H1 (cell line): ENCODE results near the gene ILKAP. TPM values are rescaled to one million over a fixed set of nuclear protein-coding genes. Genes with fewer than 3 reads are reported as not detected.
A peak's percentile ranks its signal among the peaks of the same experiment; 100 is the strongest.

Experiments
- CTCF ChIA-PET: fragments of 300-600 bp; sonication (Branson Sonifier 250); formaldehyde crosslinking; loops from one replicate; lab custom pipeline; 2021; ENCODE audit not compliant: partially characterized antibody; lab: Charles Lee
- POLR2A ChIA-PET: fragments of 300-600 bp; sonication (Branson Sonifier 250); formaldehyde crosslinking; loops from one replicate; lab custom pipeline; 2021; ENCODE audit warnings: inconsistent platforms; ENCODE audit not compliant: partially characterized antibody; lab: Charles Lee
- DNase-seq, 2 experiments: peaks; one replicate each; pipeline versions ENCODE4 v3.0.0 to v3.0.0-alpha.2; 2010 to 2022; ENCODE audit warnings: low spot score in 2 of 2, low read depth in 1 of 2, mixed read lengths in 1 of 2
- FAIRE-seq: peaks from 2 replicates; lab custom pipeline; 2011; peaks lifted over from hg19 to GRCh38; lab: Jason Lieb, UNC
- H2AFZ ChIP-seq: 2 replicates; pipeline ENCODE4 v1.8.1; 2012; ENCODE audit warnings: low read length, inconsistent platforms
- H2AK5ac ChIP-seq: 2 replicates; pipeline ENCODE4 v1.6.1; 2013; ENCODE audit warnings: low read depth, low read length
- H2BK120ac ChIP-seq: replicated peaks from 2 replicates; pipeline ENCODE3; 2013; ENCODE audit warnings: low read depth, low read length, inconsistent platforms
- H2BK12ac ChIP-seq: 2 replicates; pipeline ENCODE4 v1.6.1; 2013; ENCODE audit warnings: low read depth, low read length
- H2BK15ac ChIP-seq: 2 replicates; pipeline ENCODE4 v1.6.1; 2013; ENCODE audit warnings: low read length
- H2BK20ac ChIP-seq: 2 replicates; pipeline ENCODE4 v1.6.1; 2013; ENCODE audit warnings: low read length
- H2BK5ac ChIP-seq: 2 replicates; pipeline ENCODE4 v1.6.1; 2013; ENCODE audit warnings: low read depth, low read length
- H3K14ac ChIP-seq: 2 replicates; pipeline ENCODE4 v1.6.1; 2013; ENCODE audit warnings: inconsistent platforms; ENCODE audit not compliant: insufficient read length
- H3K18ac ChIP-seq: 2 replicates; pipeline ENCODE4 v1.6.1; 2013; ENCODE audit warnings: low read length; ENCODE audit errors: extremely low read depth
- H3K23ac ChIP-seq: 2 replicates; pipeline ENCODE4 v1.6.1; 2013; ENCODE audit warnings: inconsistent platforms; ENCODE audit not compliant: insufficient read length
- H3K23me2 ChIP-seq: 2 replicates; pipeline ENCODE4 v1.6.1; 2013; ENCODE audit warnings: low read depth, low read length
- H3K27ac ChIP-seq: 2 replicates; pipeline ENCODE4 v1.6.1; 2011; ENCODE audit warnings: low read depth, low read length, inconsistent platforms
- H3K27me3 ChIP-seq, 4 experiments: replicated peaks in 1 of 4; 1 replicate in 1 of 4; 2 replicates in 3 of 4; pipeline versions ENCODE4 v1.6.1 to v1.8.1; 2011 to 2013; ENCODE audit warnings: low read length in 3 of 4, mild to moderate bottlenecking in 3 of 4, inconsistent platforms in 2 of 4, mixed read lengths in 2 of 4, moderate library complexity in 1 of 4; ENCODE audit not compliant: control insufficient read depth in 3 of 4, insufficient read depth in 3 of 4; ENCODE audit errors: extremely low read depth in 1 of 4
- H3K36me3 ChIP-seq, 4 experiments: 2 replicates each; pipeline versions ENCODE4 v1.6.1 to v1.8.1; 2011 to 2013; ENCODE audit warnings: mild to moderate bottlenecking in 4 of 4, low read length in 3 of 4, moderate library complexity in 2 of 4, control low read depth in 1 of 4, inconsistent platforms in 1 of 4; ENCODE audit not compliant: insufficient read depth in 4 of 4, control insufficient read depth in 2 of 4
- H3K4ac ChIP-seq: replicated peaks from 2 replicates; pipeline ENCODE3; 2013; ENCODE audit warnings: low read length, low read depth, mixed read lengths, inconsistent platforms; ENCODE audit not compliant: insufficient read length
- H3K4me1 ChIP-seq, 4 experiments: replicated peaks in 1 of 4; 1 replicate in 1 of 4; 2 replicates in 3 of 4; pipeline versions ENCODE4 v1.6.1 to v1.8.1; 2011 to 2013; ENCODE audit warnings: low read length in 3 of 4, inconsistent platforms in 2 of 4, mixed read lengths in 1 of 4; ENCODE audit not compliant: insufficient read depth in 4 of 4, control insufficient read depth in 3 of 4
- H3K4me2 ChIP-seq, 2 experiments: 2 replicates each; pipeline versions ENCODE4 v1.6.1 to v1.8.1; 2011 to 2013; ENCODE audit warnings: low read depth in 2 of 2, low read length in 2 of 2, control low read depth in 1 of 2, inconsistent platforms in 1 of 2, mild to moderate bottlenecking in 1 of 2; ENCODE audit not compliant: insufficient read depth in 1 of 2
- H3K4me3 ChIP-seq, 4 experiments: fragments of 200-600, 300-600 bp in 1 of 4; sonication (generic), shearing (Covaris generic), sonication (Bioruptor Twin) in 1 of 4; 2 replicates each; pipeline versions ENCODE4 v1.5.1 to v1.8.1; 2011 to 2016; ENCODE audit warnings: low read length in 4 of 4, low read depth in 3 of 4, control low read depth in 2 of 4, inconsistent platforms in 2 of 4, mild to moderate bottlenecking in 2 of 4, mixed read lengths in 1 of 4, moderate library complexity in 1 of 4; ENCODE audit not compliant: insufficient read depth in 2 of 4; ENCODE audit errors: extremely low read depth in 1 of 4
- H3K56ac ChIP-seq: replicated peaks from 2 replicates; pipeline ENCODE3; 2013; ENCODE audit warnings: low read depth, mild to moderate bottlenecking, mixed read lengths, low read length, inconsistent platforms; ENCODE audit not compliant: insufficient read length
- H3K79me1 ChIP-seq: 2 replicates; pipeline ENCODE4 v1.6.1; 2013; ENCODE audit warnings: low read depth, low read length, control low read depth
- H3K79me2 ChIP-seq, 2 experiments: 2 replicates each; pipeline versions ENCODE4 v1.6.1 to v1.8.1; 2012 to 2013; ENCODE audit warnings: low read length in 2 of 2, mild to moderate bottlenecking in 2 of 2, inconsistent platforms in 1 of 2; ENCODE audit not compliant: insufficient read depth in 2 of 2, control insufficient read depth in 1 of 2
- H3K9ac ChIP-seq, 4 experiments: replicated peaks in 1 of 4; 1 replicate in 1 of 4; 2 replicates in 3 of 4; pipeline versions ENCODE4 v1.6.1 to v1.8.1; 2011 to 2013; ENCODE audit warnings: low read depth in 3 of 4, low read length in 3 of 4, control low read depth in 2 of 4, mild to moderate bottlenecking in 2 of 4, moderate library complexity in 2 of 4, inconsistent platforms in 1 of 4; ENCODE audit errors: extremely low read depth in 1 of 4
- H3K9me3 ChIP-seq, 2 experiments: 2 replicates each; pipeline versions ENCODE4 v1.6.1 to v1.8.1; 2012 to 2013; ENCODE audit warnings: mild to moderate bottlenecking in 2 of 2, moderate library complexity in 2 of 2, control low read depth in 1 of 2, inconsistent platforms in 1 of 2, low read depth in 1 of 2, low read length in 1 of 2, mixed read lengths in 1 of 2; ENCODE audit not compliant: insufficient read depth in 2 of 2
- H4K20me1 ChIP-seq, 2 experiments: replicated peaks in 1 of 2; 2 replicates each; pipeline versions ENCODE3 to v1.8.1; 2011 to 2013; ENCODE audit warnings: inconsistent platforms in 2 of 2, low read length in 2 of 2, mild to moderate bottlenecking in 1 of 2; ENCODE audit not compliant: insufficient read depth in 2 of 2, control insufficient read depth in 1 of 2
- H4K5ac ChIP-seq: 2 replicates; pipeline ENCODE4 v1.6.1; 2013; ENCODE audit warnings: low read length, low read depth, mixed read lengths, inconsistent platforms; ENCODE audit not compliant: insufficient read length
- H4K8ac ChIP-seq: 2 replicates; pipeline ENCODE4 v1.8.0; 2013; ENCODE audit warnings: mild to moderate bottlenecking, moderate library complexity, low read length, inconsistent platforms; ENCODE audit not compliant: insufficient read depth; ENCODE audit errors: extremely low read depth
- H4K91ac ChIP-seq: replicated peaks from 2 replicates; pipeline ENCODE3; 2013; ENCODE audit warnings: low read length, mixed read lengths, inconsistent platforms; ENCODE audit not compliant: insufficient read length
- BACH1 ChIP-seq: IDR thresholded peaks from 2 replicates; pipeline ENCODE4 v1.6.1; 2012; ENCODE audit warnings: low read length, improper control_type of control experiment
- POLR2A ChIP-seq, 2 experiments: IDR thresholded peaks; 1 replicate in 1 of 2; 2 replicates in 1 of 2; pipeline ENCODE4 v1.6.1; 2011; ENCODE audit warnings: low read depth in 2 of 2, low read length in 2 of 2, mild to moderate bottlenecking in 2 of 2; ENCODE audit errors: control extremely low read depth in 1 of 2
- RAD21 ChIP-seq, 2 experiments: IDR thresholded peaks in 1 of 2; conservative IDR thresholded peaks in 1 of 2; 2 replicates each; pipeline ENCODE4 v1.6.1; 2011; ENCODE audit warnings: low read depth in 2 of 2, low read length in 2 of 2, improper control_type of control experiment in 1 of 2, inconsistent platforms in 1 of 2, mild to moderate bottlenecking in 1 of 2, moderate library complexity in 1 of 2
- TBP ChIP-seq: IDR thresholded peaks from 2 replicates; pipeline ENCODE4 v1.6.1; 2011; ENCODE audit warnings: low read depth, low read length, improper control_type of control experiment
- WGBS, 2 experiments: shearing (Covaris generic) in 1 of 2; methylation state at CpG; one replicate each; pipeline versions ENCODE4 v1.1.6 to v1.1.7; 2013 to 2015; ENCODE audit warnings: low lambda C conversion rate in 2 of 2, mixed read lengths in 2 of 2, inconsistent platforms in 1 of 2, low coverage in 1 of 2, missing lambda C conversion rate in 1 of 2; ENCODE audit not compliant: insufficient replicate concordance in 2 of 2, insufficient coverage in 1 of 2, insufficient read length in 1 of 2; ENCODE audit errors: extremely low coverage in 1 of 2, missing lambda C conversion rate in 1 of 2; 5-methylcytosine and 5-hydroxymethylcytosine counted together
- polyA plus RNA-seq, 7 experiments: library from polyadenylated mRNA; depleted of rRNA in 3 of 7; stranded (reverse) in 5 of 7; unstranded in 2 of 7; fragments of >200 nt in 5 of 7; fragments of 200-250 nt in 2 of 7; gene quantifications; 1 replicate in 5 of 7; 2 replicates in 1 of 7; 4 replicates in 1 of 7; pipeline versions ENCODE4 v1.2.1 to v1.2.3, GENCODE V29; 2011 to 2013; ENCODE audit warnings: missing spikeins in 2 of 7, mixed read lengths in 2 of 7
- total RNA-seq: library from RNA; stranded (reverse); fragmentation: NEBNext Ultra II Directional; extraction: Animal tissue kit (Norgen Biotek cat#: 25700); gene quantifications from 2 replicates; pipeline ENCODE4 v1.2.1, GENCODE V29; 2021
- TF ChIP-seq, protein P1 (sequence below): IDR thresholded peaks from 2 replicates; pipeline ENCODE4 v1.6.1; 2011; ENCODE audit warnings: low read length, improper control_type of control experiment
- TF ChIP-seq, protein P2 (sequence below), 3 experiments: IDR thresholded peaks; 1 replicate in 2 of 3; 2 replicates in 1 of 3; pipeline versions ENCODE4 v1.5.1 to v1.6.1; 2011; ENCODE audit warnings: low read length in 3 of 3, mild to moderate bottlenecking in 3 of 3, inconsistent platforms in 2 of 3, low read depth in 1 of 3, moderate library complexity in 1 of 3; ENCODE audit not compliant: insufficient read depth in 1 of 3; ENCODE audit errors: control extremely low read depth in 1 of 3

The ILKAP gene
- total and polyA plus RNA-seq, 2 of the 8 experiments (the other 6 are each of a cell fraction or from before 2014, with no cell fraction given), result 23.5 to 33.8 TPM

DNA sequence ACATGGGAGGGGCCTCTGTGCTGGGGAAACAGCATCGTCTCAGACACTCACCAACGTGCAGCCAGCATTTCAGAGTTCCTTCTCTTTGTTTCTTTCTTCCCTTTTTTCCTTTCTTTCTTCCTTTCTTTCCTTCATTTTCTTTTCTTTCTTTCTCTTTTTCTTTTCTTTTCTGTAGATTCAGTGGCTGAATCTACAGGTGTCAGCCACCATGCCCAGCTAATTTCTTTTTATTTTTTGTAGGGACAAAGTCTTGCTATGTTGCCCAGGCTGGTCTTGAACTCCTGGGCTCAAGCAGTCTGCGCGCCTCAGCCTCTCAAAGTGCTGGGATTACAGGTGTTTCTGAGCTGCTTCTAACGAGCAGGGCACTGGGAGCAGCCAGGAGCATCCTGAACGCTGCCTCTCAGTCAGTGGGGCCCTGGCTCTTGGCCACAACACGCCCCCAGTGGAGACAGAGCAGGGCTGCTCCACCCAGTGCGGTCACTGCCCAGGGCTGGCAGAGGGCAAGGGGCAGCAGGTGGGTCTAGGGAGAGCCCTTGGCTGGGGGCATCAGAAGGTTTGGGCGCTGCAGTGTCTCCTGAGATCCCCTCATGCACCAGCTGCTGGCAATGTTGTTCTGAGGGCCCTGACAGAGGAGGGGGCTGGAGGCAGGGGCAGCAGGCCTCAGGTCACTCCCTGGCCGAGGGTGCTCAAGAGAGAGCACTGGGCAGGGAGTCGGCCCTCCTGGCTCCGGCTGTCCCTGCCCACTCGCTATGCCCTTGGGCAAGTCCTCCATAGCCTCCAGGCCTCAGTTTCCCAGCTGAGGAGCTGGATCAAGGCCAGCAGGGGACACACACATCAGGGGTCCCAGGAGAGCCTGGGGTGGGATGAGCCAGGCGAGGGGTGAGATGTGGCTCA is 69.7 kb downstream of the ILKAP start:
- Histone ChIP-seq H2BK20ac (no peak overlapping the region), H3K56ac (no peak overlapping the region), H2BK12ac (no peak overlapping the region), H2BK15ac (no peak overlapping the region), H3K4me3 (no peak overlapping the region), H3K4me1 (peaks cover 0 to 4% (median 0%) of the 10 kb centered on the region in 4 experiments; a peak in 2 of 7 replicates), H2AK5ac (no peak overlapping the region), H3K36me3 (no peaks in the 10 kb centered on the region), H2BK120ac (no peak overlapping the region), H3K27me3 (no peaks in the 10 kb centered on the region), H2AFZ (no peak overlapping the region), H3K4ac (no peak overlapping the region), H3K9me3 (no peaks in the 10 kb centered on the region), H3K23ac (no peak overlapping the region), H2BK5ac (no peak overlapping the region), H3K9ac (no peak overlapping the region), H3K18ac (no peak overlapping the region), H3K4me2 (no peak overlapping the region), H4K91ac (no peak overlapping the region), H4K20me1 (peaks cover 0 to 1% of the 10 kb centered on the region in 2 experiments), H4K8ac (no peak overlapping the region), H3K79me2 (no peaks in the 10 kb centered on the region), H3K27ac (no peak overlapping the region), H3K14ac (no peak overlapping the region), H3K23me2 (no peaks in the 10 kb centered on the region), H3K79me1 (no peaks in the 10 kb centered on the region), H4K5ac (no peak overlapping the region)
- ChIA-PET CTCF (interaction anchor here (0.6 to 3.1 kb wide), 14 partner anchors 9 to 147 kb away, joined by 3 to 24 read pairs (median 4); no protein-coding TSS in a partner anchor), POLR2A (interaction anchor here (0.7 to 1.2 kb wide), 3 partner anchors 9 to 279 kb away, joined by 3 to 4 read pairs (median 4); partner anchors contain the start of gene ESPNL)
- 80% methylated on average over 14 of the region's 14 CpGs; no CpG with 5 or more reads in 1 of the 2 experiments for WGBS, 2 experiments
- FAIRE-seq (no peak), DNase-seq (no peak)
- TF ChIP-seq, protein P1, sequence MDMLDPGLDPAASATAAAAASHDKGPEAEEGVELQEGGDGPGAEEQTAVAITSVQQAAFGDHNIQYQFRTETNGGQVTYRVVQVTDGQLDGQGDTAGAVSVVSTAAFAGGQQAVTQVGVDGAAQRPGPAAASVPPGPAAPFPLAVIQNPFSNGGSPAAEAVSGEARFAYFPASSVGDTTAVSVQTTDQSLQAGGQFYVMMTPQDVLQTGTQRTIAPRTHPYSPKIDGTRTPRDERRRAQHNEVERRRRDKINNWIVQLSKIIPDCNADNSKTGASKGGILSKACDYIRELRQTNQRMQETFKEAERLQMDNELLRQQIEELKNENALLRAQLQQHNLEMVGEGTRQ, result no peak
- TF ChIP-seq POLR2A (IDR thresholded peaks at IDR 0.05; ENCODE audit: control extremely low read depth in 1 of 2, low read depth in 2 of 2, low read length in 2 of 2) (no peak), RAD21 (IDR thresholded peaks at IDR 0.05 in 1 of 2, conservative IDR thresholded peaks at IDR 0.05 in 1 of 2; ENCODE audit: low read depth in 2 of 2, low read length in 2 of 2) (peak in 1 of 2 experiments; percentile 37; a peak in 1 of 4 replicates), BACH1 (no peak), TBP (no peak)
- TF ChIP-seq, protein P2, sequence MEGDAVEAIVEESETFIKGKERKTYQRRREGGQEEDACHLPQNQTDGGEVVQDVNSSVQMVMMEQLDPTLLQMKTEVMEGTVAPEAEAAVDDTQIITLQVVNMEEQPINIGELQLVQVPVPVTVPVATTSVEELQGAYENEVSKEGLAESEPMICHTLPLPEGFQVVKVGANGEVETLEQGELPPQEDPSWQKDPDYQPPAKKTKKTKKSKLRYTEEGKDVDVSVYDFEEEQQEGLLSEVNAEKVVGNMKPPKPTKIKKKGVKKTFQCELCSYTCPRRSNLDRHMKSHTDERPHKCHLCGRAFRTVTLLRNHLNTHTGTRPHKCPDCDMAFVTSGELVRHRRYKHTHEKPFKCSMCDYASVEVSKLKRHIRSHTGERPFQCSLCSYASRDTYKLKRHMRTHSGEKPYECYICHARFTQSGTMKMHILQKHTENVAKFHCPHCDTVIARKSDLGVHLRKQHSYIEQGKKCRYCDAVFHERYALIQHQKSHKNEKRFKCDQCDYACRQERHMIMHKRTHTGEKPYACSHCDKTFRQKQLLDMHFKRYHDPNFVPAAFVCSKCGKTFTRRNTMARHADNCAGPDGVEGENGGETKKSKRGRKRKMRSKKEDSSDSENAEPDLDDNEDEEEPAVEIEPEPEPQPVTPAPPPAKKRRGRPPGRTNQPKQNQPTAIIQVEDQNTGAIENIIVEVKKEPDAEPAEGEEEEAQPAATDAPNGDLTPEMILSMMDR (IDR thresholded peaks at IDR 0.05; ENCODE audit: control extremely low read depth in 1 of 3, insufficient read depth in 1 of 3, low read depth in 1 of 3, low read length in 3 of 3), result peak in 2 of 3 experiments; percentile 33 to 36; a peak in 2 of 4 replicates
